ENCODE results near the gene ZBTB1. TPM values are rescaled to one million over a fixed set of nuclear protein-coding genes. Genes with fewer than 3 reads are reported as not detected.
"Not testable (repeated sequence)": the region's sequence is repeated elsewhere in the genome, so short reads cannot be mapped to it uniquely, and the experiment has no call there.

Gene ZBTB1
- total RNA-seq, 3 donors from 2014 or later (not counting 1 experiment from before 2014, with no cell fraction given) = 146 to 166 (median 151) TPM

DNA sequence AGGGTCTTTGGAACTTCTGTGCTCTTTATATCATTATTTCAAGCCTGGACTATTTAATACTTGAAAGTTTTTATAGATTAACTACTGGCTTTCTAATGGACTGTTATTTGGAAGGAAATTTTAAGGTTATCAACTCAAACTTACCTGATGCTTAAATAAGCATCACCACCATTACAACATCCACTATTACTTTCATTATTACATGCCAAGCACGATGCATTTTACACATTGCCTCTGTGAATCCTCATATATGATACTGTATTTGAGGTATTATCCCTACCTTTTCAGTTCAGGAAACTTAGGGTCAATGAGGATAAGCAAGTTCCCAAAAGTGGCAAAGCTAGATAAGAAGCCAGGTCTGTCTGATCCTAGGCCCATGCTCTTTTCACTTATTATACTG is 12.4 kb downstream of the ZBTB1 start:
- H3K27ac ChIP-seq (ENCODE audit: low read length) = no peak overlapping the region
- H3K4me3 Mint-ChIP-seq = peak overlapping the region; percentile 35
- H3K4me1 ChIP-seq (ENCODE audit: control insufficient read depth, insufficient read depth, low read length) = peaks cover 5% of the 10 kb centered on the region
- ATAC-seq (no peak), DNase-seq (no peak)
- no peaks in the 10 kb centered on the region for H3K36me3 Mint-ChIP-seq
- no CpG with 5 or more reads among the region's 1 CpG for WGBS (ENCODE audit: insufficient coverage)
- H3K9me3 Mint-ChIP-seq = no peaks in the 10 kb centered on the region
- no peaks in the 10 kb centered on the region for H3K27me3 Mint-ChIP-seq (ENCODE audit: low read depth in 2 of 2)
- TF ChIP-seq, protein P1, sequence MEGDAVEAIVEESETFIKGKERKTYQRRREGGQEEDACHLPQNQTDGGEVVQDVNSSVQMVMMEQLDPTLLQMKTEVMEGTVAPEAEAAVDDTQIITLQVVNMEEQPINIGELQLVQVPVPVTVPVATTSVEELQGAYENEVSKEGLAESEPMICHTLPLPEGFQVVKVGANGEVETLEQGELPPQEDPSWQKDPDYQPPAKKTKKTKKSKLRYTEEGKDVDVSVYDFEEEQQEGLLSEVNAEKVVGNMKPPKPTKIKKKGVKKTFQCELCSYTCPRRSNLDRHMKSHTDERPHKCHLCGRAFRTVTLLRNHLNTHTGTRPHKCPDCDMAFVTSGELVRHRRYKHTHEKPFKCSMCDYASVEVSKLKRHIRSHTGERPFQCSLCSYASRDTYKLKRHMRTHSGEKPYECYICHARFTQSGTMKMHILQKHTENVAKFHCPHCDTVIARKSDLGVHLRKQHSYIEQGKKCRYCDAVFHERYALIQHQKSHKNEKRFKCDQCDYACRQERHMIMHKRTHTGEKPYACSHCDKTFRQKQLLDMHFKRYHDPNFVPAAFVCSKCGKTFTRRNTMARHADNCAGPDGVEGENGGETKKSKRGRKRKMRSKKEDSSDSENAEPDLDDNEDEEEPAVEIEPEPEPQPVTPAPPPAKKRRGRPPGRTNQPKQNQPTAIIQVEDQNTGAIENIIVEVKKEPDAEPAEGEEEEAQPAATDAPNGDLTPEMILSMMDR (IDR thresholded peaks at IDR 0.05) = no peak
- intact Hi-C loops (cut with micrococcal nuclease) = no loop called here
- no peaks in the 10 kb centered on the region for H3K27me3 ChIP-seq (ENCODE audit: control insufficient read depth, insufficient read depth, low read length)
- peaks cover 5% of the 10 kb centered on the region for H3K36me3 ChIP-seq (ENCODE audit: control insufficient read depth, insufficient read depth, low read length)
- H3K4me3 ChIP-seq (ENCODE audit: low read length) = no peak overlapping the region
- H3K9me3 ChIP-seq (ENCODE audit: control insufficient read depth, insufficient read depth, low read length) = no peaks in the 10 kb centered on the region
- H3K4me1 Mint-ChIP-seq = peaks cover 51 to 52% of the 10 kb centered on the region in 2 donors
- peak overlapping the region in 1 of 2 donors; percentile 71 for H3K27ac Mint-ChIP-seq

DNA sequence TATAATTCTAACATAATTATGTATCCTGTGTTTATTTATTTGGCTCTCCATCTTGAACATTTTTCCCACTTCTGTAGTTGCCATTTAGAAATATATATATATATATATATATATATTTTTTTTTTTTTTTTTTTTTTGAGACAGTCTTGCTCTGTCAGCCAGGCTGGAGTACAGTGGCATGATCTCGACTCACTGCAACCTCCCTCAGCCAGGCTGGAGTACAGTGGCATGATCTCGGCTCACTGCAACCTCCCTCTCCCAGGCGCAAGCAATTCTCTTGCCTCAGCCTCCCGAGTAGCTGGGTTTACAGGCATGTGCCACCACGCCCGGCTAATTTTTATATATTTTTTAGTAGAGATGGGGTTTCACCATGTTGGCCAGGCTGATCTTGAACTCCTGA is 13.1 kb downstream of the ZBTB1 start:
- H3K27ac Mint-ChIP-seq; H3K36me3 Mint-ChIP-seq; H3K9me3 ChIP-seq (ENCODE audit: control insufficient read depth, insufficient read depth, low read length); H3K27ac ChIP-seq (ENCODE audit: low read length); H3K27me3 Mint-ChIP-seq (ENCODE audit: low read depth in 2 of 2); intact Hi-C loops (cut with micrococcal nuclease); H3K4me3 ChIP-seq (ENCODE audit: low read length); DNase-seq; H3K4me1 ChIP-seq (ENCODE audit: control insufficient read depth, insufficient read depth, low read length); H3K27me3 ChIP-seq (ENCODE audit: control insufficient read depth, insufficient read depth, low read length); H3K9me3 Mint-ChIP-seq; ATAC-seq: not testable (repeated sequence)
- peaks cover 12% of the 10 kb centered on the region for H3K36me3 ChIP-seq (ENCODE audit: control insufficient read depth, insufficient read depth, low read length)
- Mint-ChIP-seq H3K4me3 (peak overlapping the region; percentile 28), H3K4me1 (peaks cover 44 to 45% of the 10 kb centered on the region in 2 donors)
- 88% methylated on average over 6 of the region's 6 CpGs for whole genome bisulfite sequencing (ENCODE audit: insufficient coverage)

DNA sequence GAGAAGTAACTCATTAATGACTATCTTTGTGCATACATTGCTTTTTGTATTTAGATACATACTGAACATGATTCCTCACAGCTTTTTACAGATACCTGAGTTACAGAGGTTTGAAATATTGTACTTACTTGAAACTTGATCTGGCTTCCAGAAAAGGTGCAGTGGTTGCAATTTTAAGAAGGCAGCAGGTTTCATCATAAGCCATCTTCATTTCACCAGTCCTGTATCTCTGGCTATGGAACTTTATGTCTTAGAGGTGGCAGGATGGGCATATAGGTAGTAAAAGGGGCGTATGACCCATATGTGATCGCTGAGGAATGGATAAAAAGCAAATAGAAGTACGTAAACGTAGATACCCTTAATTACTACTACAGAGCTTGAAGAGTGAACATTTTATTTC is 13.7 kb downstream of the ZBTB1 start:
- Histone ChIP-seq H3K9me3 (ENCODE audit: control insufficient read depth, insufficient read depth, low read length) (no peaks in the 10 kb centered on the region), H3K27me3 (ENCODE audit: control insufficient read depth, insufficient read depth, low read length) (no peaks in the 10 kb centered on the region), H3K4me3 (ENCODE audit: low read length) (no peak overlapping the region), H3K27ac (ENCODE audit: low read length) (no peak overlapping the region), H3K36me3 (ENCODE audit: control insufficient read depth, insufficient read depth, low read length) (peaks cover 17% of the 10 kb centered on the region), H3K4me1 (ENCODE audit: control insufficient read depth, insufficient read depth, low read length) (peaks cover 5% of the 10 kb centered on the region)
- TF ChIP-seq, protein P1 (IDR thresholded peaks at IDR 0.05) = no peak
- no CpG with 5 or more reads among the region's 4 CpGs for WGBS (ENCODE audit: insufficient coverage)
- ATAC-seq (no peak), DNase-seq (no peak)
- Mint-ChIP-seq H3K9me3 (no peaks in the 10 kb centered on the region), H3K4me1 (peaks cover 40 to 41% of the 10 kb centered on the region in 2 donors), H3K27me3 (ENCODE audit: low read depth in 2 of 2) (no peaks in the 10 kb centered on the region), H3K36me3 (no peaks in the 10 kb centered on the region), H3K27ac (no peak overlapping the region), H3K4me3 (no peak overlapping the region)
- intact Hi-C loops (cut with micrococcal nuclease) = no loop called here

DNA sequence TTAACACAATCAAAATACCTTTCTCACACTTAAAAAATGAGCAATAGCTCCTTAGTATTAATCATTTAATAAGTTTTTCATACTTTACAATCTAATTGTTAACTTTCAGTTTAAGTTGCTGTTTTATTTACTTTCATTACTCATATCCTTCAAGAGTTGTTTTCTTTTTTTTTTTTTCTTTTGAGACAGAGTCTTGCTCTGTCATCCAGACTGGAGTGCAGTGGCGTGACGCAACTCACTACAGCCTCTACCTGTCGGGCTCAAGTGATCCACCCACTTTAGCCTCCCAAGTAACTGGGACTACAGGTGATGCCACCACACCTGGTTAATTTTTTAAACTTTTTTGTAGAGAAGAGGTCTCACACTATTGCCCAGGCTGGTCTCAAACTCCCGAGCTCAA is 16.1 kb downstream of the ZBTB1 start:
- intact Hi-C loops (cut with micrococcal nuclease) = no loop called here
- H3K4me1 Mint-ChIP-seq = peaks cover 26 to 29% of the 10 kb centered on the region in 2 donors
- no peaks in the 10 kb centered on the region for H3K36me3 Mint-ChIP-seq
- H3K27ac Mint-ChIP-seq = peak overlapping the region in 1 of 2 donors; percentile 18
- 94% methylated on average over 4 of the region's 4 CpGs for WGBS (ENCODE audit: insufficient coverage)
- H3K9me3 ChIP-seq (ENCODE audit: control insufficient read depth, insufficient read depth, low read length) = no peaks in the 10 kb centered on the region
- no peak overlapping the region for H3K4me3 Mint-ChIP-seq
- no peaks in the 10 kb centered on the region for H3K27me3 ChIP-seq (ENCODE audit: control insufficient read depth, insufficient read depth, low read length)
- H3K4me3 ChIP-seq (ENCODE audit: low read length) = no peak overlapping the region
- TF ChIP-seq, protein P1 (IDR thresholded peaks at IDR 0.05) = no peak
- no peaks in the 10 kb centered on the region for H3K27me3 Mint-ChIP-seq (ENCODE audit: low read depth in 2 of 2)
- ATAC-seq (no peak), DNase-seq (no peak)
- H3K36me3 ChIP-seq (ENCODE audit: control insufficient read depth, insufficient read depth, low read length) = peaks cover 34% of the 10 kb centered on the region
- H3K4me1 ChIP-seq (ENCODE audit: control insufficient read depth, insufficient read depth, low read length) = peaks cover 5% of the 10 kb centered on the region
- no peaks in the 10 kb centered on the region for H3K9me3 Mint-ChIP-seq
- H3K27ac ChIP-seq (ENCODE audit: low read length) = no peak overlapping the region
